WERI-Rb-1 (cell line): ENCODE results near the gene AZU1.

Experiments used
- DNase-seq: peaks from one replicate; pipeline ENCODE4 v3.0.0-alpha.2; 2020
- H3K27ac ChIP-seq: fragments of 250-450 bp; sonication (Bioruptor Pico); 2 replicates; pipeline ENCODE4 v1.5.1; 2020; ENCODE audit warnings: mild to moderate bottlenecking, moderate library complexity
- H3K27me3 ChIP-seq: fragments of 250-450 bp; sonication (Bioruptor Pico); 2 replicates; pipeline ENCODE4 v1.5.1; 2021; ENCODE audit warnings: mild to moderate bottlenecking, low read depth, moderate library complexity; ENCODE audit not compliant: insufficient read depth, severe bottlenecking
- H3K36me3 ChIP-seq: fragments of 250-450 bp; sonication (Bioruptor Pico); 2 replicates; pipeline ENCODE4 v1.5.1; 2020; ENCODE audit warnings: mild to moderate bottlenecking, moderate library complexity
- H3K4me3 ChIP-seq: 2 replicates; pipeline ENCODE4 v1.5.1; 2011; ENCODE audit warnings: low read depth, mild to moderate bottlenecking, control low read depth, low read length
- H3K9me3 ChIP-seq: fragments of 250-450 bp; sonication (Bioruptor Pico); 2 replicates; pipeline ENCODE4 v1.5.1; 2021; ENCODE audit warnings: mild to moderate bottlenecking, moderate library complexity; ENCODE audit not compliant: severe bottlenecking
- CTCF ChIP-seq: IDR thresholded peaks from 2 replicates; pipeline ENCODE4 v1.5.1; 2011; ENCODE audit warnings: low read depth, mild to moderate bottlenecking, control low read depth, inconsistent platforms, low read length

AZU1 gene

GRCh38 chr19:805600-806550, 21.8 kb upstream of the AZU1 start:
- TF ChIP-seq CTCF = no peak
- DNase-seq = no peak
- Histone ChIP-seq H3K27me3 (no peaks in the 10 kb centered on the region), H3K9me3 (no peaks in the 10 kb centered on the region), H3K27ac (no peak overlapping the region), H3K4me3 (no peak overlapping the region), H3K36me3 (peaks cover 97% of the 10 kb centered on the region)

GRCh38 chr19:806815-807421, 20.7 kb upstream of the AZU1 start:
- H3K9me3 ChIP-seq = no peaks in the 10 kb centered on the region
- H3K36me3 ChIP-seq = peaks cover 97% of the 10 kb centered on the region
- H3K4me3 ChIP-seq = no peak overlapping the region
- DNase-seq = no peak
- H3K27ac ChIP-seq = no peak overlapping the region
- no peak for TF ChIP-seq CTCF
- no peaks in the 10 kb centered on the region for H3K27me3 ChIP-seq

GRCh38 chr19:807627-808422, 19.8 kb upstream of the AZU1 start:
- TF ChIP-seq CTCF = no peak
- Histone ChIP-seq H3K4me3 (no peak overlapping the region), H3K27ac (no peak overlapping the region), H3K36me3 (peaks cover 92% of the 10 kb centered on the region), H3K27me3 (no peaks in the 10 kb centered on the region), H3K9me3 (no peaks in the 10 kb centered on the region)
- DNase-seq = no peak

- no peaks in the 10 kb centered on the region for H3K27me3 ChIP-seq
- no peak overlapping the region for H3K27ac ChIP-seq
- H3K4me3 ChIP-seq = no peak overlapping the region
- DNase-seq = no peak
- TF ChIP-seq CTCF = no peak
- H3K36me3 ChIP-seq = peaks cover 92% of the 10 kb centered on the region
- H3K9me3 ChIP-seq = no peaks in the 10 kb centered on the region
These were observed 19.2 kb upstream of the AZU1 start for GRCh38 chr19:808423-808775.

- H3K27ac ChIP-seq = no peak overlapping the region
- no peak for DNase-seq
- H3K36me3 ChIP-seq = peaks cover 90% of the 10 kb centered on the region
- H3K9me3 ChIP-seq = no peaks in the 10 kb centered on the region
- H3K27me3 ChIP-seq = no peaks in the 10 kb centered on the region
- TF ChIP-seq CTCF = no peak
- H3K4me3 ChIP-seq = no peak overlapping the region
These were observed 17.4 kb upstream of the AZU1 start for GRCh38 chr19:810077-810855.
